ENCODE data around the gene MAPK1. TPM values are rescaled to one million over a fixed set of nuclear protein-coding genes. Genes with fewer than 3 reads are reported as not detected.

The MAPK1 gene
- total RNA-seq, 1 experiment from 2014 or later, result 122 TPM

GRCh38 chr22:21765909-21766529 is 101.4 kb downstream of the MAPK1 start:
- Histone ChIP-seq H3K27me3 (ENCODE audit: control insufficient read depth, insufficient read depth, low read length) (no peaks in the 10 kb centered on the region), H3K4me1 (ENCODE audit: control insufficient read depth, insufficient read depth, low read length) (no peaks in the 10 kb centered on the region), H3K9me3 (ENCODE audit: control insufficient read depth, insufficient read depth, low read depth, low read length) (no peaks in the 10 kb centered on the region), H3K36me3 (ENCODE audit: control insufficient read depth, insufficient read depth, low read length) (no peaks in the 10 kb centered on the region), H3K4me3 (ENCODE audit: low read depth in 2 of 2, low read length in 2 of 2) (no peak overlapping the region), H3K27ac (ENCODE audit: low read length) (no peak overlapping the region)
- in situ Hi-C loops (cut with HindIII; ENCODE audit: low pct_unique_long_range_greater_than_20kb, low sequenced_read_pairs), result no loop called here
- TF ChIP-seq TCF7L2 (IDR thresholded peaks at IDR 0.05; ENCODE audit: low read depth, low read length), result no peak
- no peak for TF ChIP-seq POLR2AphosphoS5 (IDR thresholded peaks at IDR 0.05; ENCODE audit: low read depth, low read length)
- TF ChIP-seq SIN3A (IDR thresholded peaks at IDR 0.05; ENCODE audit: borderline replicate concordance, insufficient read depth, low read depth, low read length), result no peak
- TF ChIP-seq CTCF (IDR thresholded peaks at IDR 0.05), result no peak
- no peak for TF ChIP-seq REST (IDR thresholded peaks at IDR 0.05; ENCODE audit: insufficient read depth in 1 of 2, low read depth in 2 of 2, low read length in 1 of 2)
- POLR2A ChIA-PET, result no interaction called here
- intact Hi-C loops (cut with micrococcal nuclease; ENCODE audit: unreplicated experiment), result no loop called here
- no TSS peak for BruUV-seq (replicated peaks)
- no peak for DNase-seq (ENCODE audit: low read depth, low spot score)
- ATAC-seq, result no peak
- CTCF ChIA-PET, result no interaction called here

- in situ Hi-C loops (cut with HindIII; ENCODE audit: low pct_unique_long_range_greater_than_20kb, low sequenced_read_pairs) (no loop called here), intact Hi-C loops (cut with micrococcal nuclease; ENCODE audit: unreplicated experiment) (no loop called here)
- Histone ChIP-seq H3K9me3 (ENCODE audit: control insufficient read depth, insufficient read depth, low read depth, low read length) (no peaks in the 10 kb centered on the region), H3K4me3 (ENCODE audit: low read depth in 2 of 2, low read length in 2 of 2) (no peak overlapping the region), H3K36me3 (ENCODE audit: control insufficient read depth, insufficient read depth, low read length) (no peaks in the 10 kb centered on the region; the same call in 1 of the 2 replicates), H3K4me1 (ENCODE audit: control insufficient read depth, insufficient read depth, low read length) (no peaks in the 10 kb centered on the region), H3K27ac (ENCODE audit: low read length) (no peak overlapping the region), H3K27me3 (ENCODE audit: control insufficient read depth, insufficient read depth, low read length) (no peaks in the 10 kb centered on the region)
- CTCF ChIA-PET, result no interaction called here
- TF ChIP-seq SIN3A (IDR thresholded peaks at IDR 0.05; ENCODE audit: borderline replicate concordance, insufficient read depth, low read depth, low read length), result no peak
- no peak for TF ChIP-seq POLR2AphosphoS5 (IDR thresholded peaks at IDR 0.05; ENCODE audit: low read depth, low read length)
- no peak for TF ChIP-seq REST (IDR thresholded peaks at IDR 0.05; ENCODE audit: insufficient read depth in 1 of 2, low read depth in 2 of 2, low read length in 1 of 2)
- no peak for TF ChIP-seq CTCF (IDR thresholded peaks at IDR 0.05)
- no peak for TF ChIP-seq TCF7L2 (IDR thresholded peaks at IDR 0.05; ENCODE audit: low read depth, low read length)
- no TSS peak for BruUV-seq (replicated peaks)
- no peak for ATAC-seq
- POLR2A ChIA-PET, result no interaction called here
- no peak for DNase-seq (ENCODE audit: low read depth, low spot score)
Measured at GRCh38 chr22:21764038-21764804, 103.2 kb downstream of the MAPK1 start.
